Stimulated activated CD8-positive, alpha-beta memory T cell treated with anti-CD3 and anti-CD28 coated beads, Interleukin-15, amount 100 ng/mL, for 1 hour (primary cell): ENCODE measurements around the gene USP54.
"Not testable (repeated sequence)": the region's sequence is repeated elsewhere in the genome, so short reads cannot be mapped to it uniquely, and the experiment has no call there.

ENCODE experiments used
- DNase-seq: peaks from one replicate; pipeline ENCODE4 v3.0.0-alpha.2; 2020; ENCODE audit warnings: low read depth

Gene USP54

GRCh38 chr10:73589563-73590126, 1.5 kb downstream of the USP54 start:
- no peak for DNase-seq

GRCh38 chr10:73588656-73589055, 2.5 kb downstream of the USP54 start:
- DNase-seq: no peak

GRCh38 chr10:73586583-73586984, 4.6 kb downstream of the USP54 start:
- no peak for DNase-seq

GRCh38 chr10:73585327-73585726, 5.8 kb downstream of the USP54 start:
- DNase-seq: no peak

GRCh38 chr10:73584737-73585136, 6.4 kb downstream of the USP54 start:
- no peak for DNase-seq

GRCh38 chr10:73581918-73582317, 9.2 kb downstream of the USP54 start:
- DNase-seq: no peak

- not testable (repeated sequence) for DNase-seq
These were observed 12.2 kb downstream of the USP54 start for GRCh38 chr10:73578927-73579326.

- no peak for DNase-seq
These were observed 13.4 kb downstream of the USP54 start for GRCh38 chr10:73577788-73578187.

GRCh38 chr10:73576890-73577591, 14.1 kb downstream of the USP54 start:
- DNase-seq: no peak

GRCh38 chr10:73576178-73576889, 14.8 kb downstream of the USP54 start:
- no peak for DNase-seq

GRCh38 chr10:73567025-73567424, 24.1 kb downstream of the USP54 start:
- DNase-seq: not testable (repeated sequence)

GRCh38 chr10:73561192-73561591, 29.9 kb downstream of the USP54 start:
- no peak for DNase-seq

- DNase-seq: no peak
These were observed 31.6 kb downstream of the USP54 start for GRCh38 chr10:73559590-73559989.

GRCh38 chr10:73556855-73557254, 34.3 kb downstream of the USP54 start:
- DNase-seq: no peak

GRCh38 chr10:73554721-73555120, 36.4 kb downstream of the USP54 start:
- no peak for DNase-seq

- no peak for DNase-seq
These were observed 37.4 kb downstream of the USP54 start for GRCh38 chr10:73553761-73554160.

GRCh38 chr10:73552819-73553715, 38.1 kb downstream of the USP54 start:
- no peak for DNase-seq

- DNase-seq: no peak
These were observed 39.6 kb downstream of the USP54 start for GRCh38 chr10:73551515-73551914.

- DNase-seq: no peak
These were observed 45.8 kb downstream of the USP54 start for GRCh38 chr10:73545357-73545756.

GRCh38 chr10:73537709-73538108, 53.4 kb downstream of the USP54 start:
- no peak for DNase-seq

GRCh38 chr10:73537288-73537687, 53.9 kb downstream of the USP54 start:
- no peak for DNase-seq

- no peak for DNase-seq
These were observed 56.3 kb downstream of the USP54 start for GRCh38 chr10:73534857-73535256.
